ENCODE measurements around the gene RABGAP1L.
"Not testable (repeated sequence)": the region's sequence is repeated elsewhere in the genome, so short reads cannot be mapped to it uniquely, and the experiment has no call there.

Gene RABGAP1L

DNA sequence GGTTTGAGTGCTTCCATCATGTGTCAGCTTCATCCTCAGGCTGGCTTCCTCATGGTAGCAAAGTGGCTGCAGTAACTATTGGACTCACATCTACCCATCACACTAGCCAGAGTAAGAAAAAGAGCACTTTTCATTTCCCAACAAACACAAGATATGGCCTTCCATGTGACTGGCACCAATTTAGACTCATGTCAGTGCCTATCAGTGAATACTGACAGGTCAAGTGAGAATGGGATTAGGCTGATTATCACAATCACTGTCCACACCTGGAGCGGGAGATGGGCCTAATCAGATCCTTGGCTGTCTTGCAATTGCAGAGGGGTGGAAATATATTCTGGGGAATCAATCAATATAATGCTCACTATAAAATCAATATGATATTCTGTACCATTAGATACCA, 2.9 kb upstream of the RABGAP1L start:
- DNase-seq = no peak

DNA sequence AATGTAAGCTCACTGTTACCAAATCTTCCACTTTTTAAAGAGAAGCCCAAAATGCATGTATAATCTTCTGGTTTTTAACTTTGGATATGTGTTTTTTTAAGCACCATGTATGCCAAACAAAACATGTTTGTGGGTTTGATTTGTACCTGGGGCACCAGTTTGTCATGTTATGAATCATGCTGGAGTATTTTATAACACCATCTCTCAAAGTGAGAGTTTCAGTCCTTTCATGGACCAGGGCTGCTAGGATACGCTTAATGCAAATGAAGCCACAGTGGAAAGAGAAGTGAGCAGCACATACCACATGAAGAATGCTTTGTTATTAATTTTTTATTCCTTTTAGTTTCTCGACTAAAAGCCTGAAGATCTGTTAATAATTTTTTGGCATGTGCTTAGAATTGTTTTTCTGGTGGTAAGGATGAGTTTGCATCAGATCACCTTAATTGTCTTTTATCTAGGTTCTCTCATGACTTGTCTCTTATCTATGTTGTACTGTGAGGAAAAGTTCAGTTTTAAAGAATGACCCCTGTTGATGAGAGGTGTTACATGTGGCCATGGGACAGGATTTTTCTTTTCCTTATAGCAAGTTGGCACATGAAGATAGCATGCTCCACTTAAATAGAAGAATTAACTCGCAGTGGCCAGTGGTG, 2.0 kb upstream of the RABGAP1L start:
- DNase-seq = peak; percentile 6

DNA sequence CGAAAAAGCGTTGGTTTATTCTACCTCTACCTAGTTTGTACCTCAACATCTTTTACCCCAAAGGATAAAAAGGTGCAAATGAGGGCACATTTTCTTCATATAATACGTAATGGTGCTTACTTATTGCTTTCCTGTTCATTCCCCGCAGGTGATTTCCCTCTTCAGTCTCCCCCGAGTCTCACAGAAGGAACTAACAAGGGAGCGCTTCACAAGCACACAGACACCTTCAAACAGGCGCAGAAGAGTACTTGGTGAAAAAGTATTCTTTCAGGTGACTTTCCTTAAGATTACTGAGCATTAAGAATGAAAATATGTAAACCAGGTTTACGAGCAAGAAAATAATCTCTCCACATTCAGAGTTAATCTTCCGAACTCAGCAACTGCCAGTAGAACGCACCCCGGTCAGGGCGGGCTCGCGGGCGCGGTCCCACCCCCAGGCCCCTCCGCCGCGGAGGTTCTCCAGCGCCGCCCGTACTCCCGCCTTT, 511 bp upstream of the RABGAP1L start:
- peak; percentile 58 for DNase-seq

DNA sequence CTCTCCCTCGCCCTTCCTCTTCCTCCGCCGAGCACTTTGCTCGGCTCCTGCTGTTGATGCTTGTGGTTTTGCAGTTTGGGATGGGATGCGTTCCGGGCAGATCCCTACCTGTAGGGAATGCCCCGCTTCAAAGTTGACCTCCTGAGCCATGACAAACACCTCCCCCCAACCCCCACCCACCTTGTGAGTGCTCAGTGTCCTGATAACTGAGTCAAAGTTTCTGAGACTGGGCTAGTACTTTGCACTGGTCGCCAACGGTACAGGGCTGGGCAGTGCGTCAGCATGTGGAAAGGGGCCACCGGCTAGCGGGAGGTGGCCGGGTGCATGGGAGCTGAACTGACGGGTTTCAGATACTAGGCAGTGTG, 771 bp downstream of the RABGAP1L start:
- peak; percentile 11 for DNase-seq

DNA sequence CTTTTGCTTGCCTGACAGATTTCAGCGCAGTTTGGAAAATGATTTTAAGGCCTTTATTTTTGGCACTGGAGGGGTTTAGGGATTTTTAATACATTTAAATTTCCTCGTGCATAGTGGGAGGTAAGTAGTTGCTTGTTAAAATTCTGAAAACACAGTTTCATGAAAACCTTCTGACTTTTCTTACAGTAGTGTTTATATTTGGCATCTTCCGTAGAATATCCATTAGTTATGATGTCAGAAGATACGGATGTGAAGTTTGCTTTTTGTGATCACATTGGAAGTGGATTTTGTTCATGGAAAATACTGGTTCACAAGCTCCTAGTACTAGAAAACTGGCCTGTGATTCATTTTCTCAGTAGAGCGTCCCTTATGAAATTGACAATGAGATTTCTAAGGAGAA, 1.3 kb downstream of the RABGAP1L start:
- no peak for DNase-seq

DNA sequence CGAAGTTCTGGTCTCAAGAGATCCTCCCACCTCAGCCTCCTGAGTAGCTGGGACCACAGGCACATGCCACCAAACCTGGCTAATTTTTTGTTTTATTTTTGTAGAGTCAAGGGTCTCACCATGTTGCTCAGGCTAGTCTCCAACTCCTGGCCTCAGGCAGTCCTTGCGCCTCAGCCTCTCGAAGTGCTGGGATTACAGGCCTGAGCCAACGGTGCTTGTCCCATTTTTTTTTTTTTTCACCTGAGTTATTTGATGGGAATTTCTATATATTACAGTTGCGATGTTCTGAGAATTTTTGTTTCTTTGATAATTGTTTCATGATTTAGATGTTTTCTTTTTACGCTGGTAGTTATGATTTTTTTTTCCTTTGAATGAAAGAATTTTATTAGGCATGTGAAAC, 2.5 kb downstream of the RABGAP1L start:
- DNase-seq = no peak

DNA sequence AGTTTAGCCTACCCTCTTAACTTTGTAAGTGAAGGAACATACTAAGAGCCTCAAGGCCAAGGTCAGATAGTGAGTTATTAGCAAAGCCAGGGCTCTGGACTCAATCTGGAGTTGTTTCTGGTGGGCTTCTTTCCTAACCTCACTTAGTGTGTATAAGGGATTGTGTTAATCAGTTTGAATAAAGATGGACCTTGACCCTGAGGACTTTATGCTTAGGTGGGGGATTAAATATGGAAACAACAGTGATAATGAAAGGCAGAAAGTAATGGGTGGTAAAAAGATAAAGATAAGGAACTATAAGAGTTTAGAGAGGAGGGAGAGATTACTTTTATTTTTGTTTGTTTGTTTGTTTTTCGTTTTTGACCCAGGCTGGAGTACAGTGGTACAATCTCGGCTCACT, 5.5 kb downstream of the RABGAP1L start:
- DNase-seq = no peak

DNA sequence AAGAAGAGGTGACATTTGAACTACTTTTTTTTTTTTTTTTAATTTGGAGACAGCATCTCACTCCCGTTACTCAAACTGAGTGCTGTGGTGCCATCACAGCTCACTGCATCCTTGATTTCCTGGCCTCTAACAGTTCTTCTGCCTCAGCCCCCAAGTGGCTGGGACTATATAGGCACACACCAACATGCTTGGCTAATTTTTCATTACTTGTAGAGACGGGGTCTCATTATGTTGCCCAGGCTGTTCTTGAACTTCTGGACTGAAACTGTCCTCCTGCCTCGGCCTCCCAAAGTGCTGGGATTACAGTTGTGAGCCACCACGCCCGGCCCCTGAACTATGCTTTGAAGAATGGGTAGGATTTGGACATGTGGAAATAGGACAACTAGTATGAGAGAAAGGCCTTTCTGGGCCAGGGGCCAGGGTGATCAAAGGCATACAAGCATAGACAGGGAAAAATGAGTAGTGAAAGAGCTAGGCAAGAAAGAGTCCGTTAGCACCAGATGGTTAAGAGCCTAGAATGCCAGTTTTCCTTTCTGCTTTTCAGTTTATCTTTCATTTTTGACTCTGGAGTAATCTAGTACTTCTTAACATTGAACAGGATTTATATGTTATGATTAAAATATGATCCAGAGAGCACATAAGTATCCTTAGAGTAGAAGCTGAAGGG, 6.3 kb downstream of the RABGAP1L start:
- DNase-seq = no peak

DNA sequence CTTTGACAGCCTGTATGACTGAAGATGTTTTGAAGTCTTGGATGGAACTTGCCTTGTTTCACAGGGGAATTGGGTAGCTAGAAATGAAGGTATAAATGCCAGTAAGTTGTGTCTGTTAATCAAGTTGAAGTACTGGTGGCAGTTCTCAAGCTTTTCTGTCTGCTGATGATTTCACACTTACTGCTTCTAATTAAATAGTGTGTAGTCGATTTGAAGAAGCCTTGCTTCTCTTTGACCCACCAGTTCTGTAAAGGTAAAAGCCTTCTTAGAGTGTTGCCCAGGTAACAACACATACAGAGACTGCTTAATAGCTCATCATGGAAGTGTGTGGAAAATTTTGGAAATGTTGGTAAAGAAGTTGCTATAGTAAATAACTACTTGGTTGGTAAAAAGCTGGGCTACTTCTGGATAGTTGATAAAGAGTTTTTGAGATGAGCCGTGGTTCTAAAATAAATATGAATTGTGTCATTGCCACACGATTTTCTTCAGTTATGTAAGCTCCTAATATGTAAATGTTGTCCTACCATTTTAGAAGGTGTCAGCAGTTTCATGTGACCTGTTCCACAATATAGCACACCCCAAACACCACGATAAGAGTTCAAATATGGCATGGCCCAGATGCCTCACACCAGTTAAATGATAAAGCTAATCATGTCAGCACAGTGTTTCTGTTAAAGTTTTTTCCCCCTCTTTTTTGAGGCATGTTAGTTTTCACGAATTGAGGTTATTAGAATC, 7.4 kb downstream of the RABGAP1L start:
- DNase-seq = no peak

DNA sequence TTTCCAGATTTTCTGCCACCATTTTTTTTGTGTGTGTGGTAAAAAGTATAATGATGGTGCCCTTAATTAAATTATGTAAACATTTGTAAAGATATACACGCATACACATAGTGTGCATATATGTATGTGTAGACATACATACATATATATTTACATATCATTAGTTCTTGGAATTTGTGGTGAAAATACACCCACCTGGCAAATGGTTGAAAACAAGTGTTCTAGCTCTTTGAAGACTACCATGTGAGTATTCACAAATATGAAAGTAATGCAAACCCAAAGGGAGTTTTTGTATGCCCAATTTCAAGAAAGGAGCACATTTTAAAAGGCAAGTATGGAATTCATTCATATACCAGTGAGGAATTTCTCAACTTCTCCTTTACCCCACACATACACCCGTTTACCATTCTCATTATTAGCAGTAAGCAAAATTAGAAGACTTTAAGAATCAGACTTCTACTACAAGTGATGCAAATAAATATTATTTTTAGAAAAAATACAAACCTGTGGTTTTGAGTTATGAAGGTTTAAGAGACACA, 8.0 kb downstream of the RABGAP1L start:
- DNase-seq = no peak

DNA sequence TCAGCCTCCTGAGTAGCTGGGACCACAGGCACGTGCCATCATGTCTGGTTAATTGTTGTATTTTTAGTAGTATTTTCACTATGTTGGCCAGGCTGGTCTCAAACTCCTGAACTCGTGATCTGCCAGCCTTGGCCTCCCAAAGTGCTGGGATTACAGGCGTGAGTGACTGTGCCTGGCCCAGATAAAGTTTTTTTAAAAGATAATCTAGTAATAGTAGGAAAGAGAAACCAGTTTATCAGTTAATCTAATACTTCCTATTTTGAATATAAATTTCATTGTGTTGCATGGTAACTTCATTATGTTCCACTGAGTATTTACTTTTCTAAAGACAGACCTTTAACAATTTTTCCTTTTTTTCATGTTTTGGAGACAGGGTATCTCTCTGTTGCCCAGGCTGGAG, 10.0 kb downstream of the RABGAP1L start:
- no peak for DNase-seq

DNA sequence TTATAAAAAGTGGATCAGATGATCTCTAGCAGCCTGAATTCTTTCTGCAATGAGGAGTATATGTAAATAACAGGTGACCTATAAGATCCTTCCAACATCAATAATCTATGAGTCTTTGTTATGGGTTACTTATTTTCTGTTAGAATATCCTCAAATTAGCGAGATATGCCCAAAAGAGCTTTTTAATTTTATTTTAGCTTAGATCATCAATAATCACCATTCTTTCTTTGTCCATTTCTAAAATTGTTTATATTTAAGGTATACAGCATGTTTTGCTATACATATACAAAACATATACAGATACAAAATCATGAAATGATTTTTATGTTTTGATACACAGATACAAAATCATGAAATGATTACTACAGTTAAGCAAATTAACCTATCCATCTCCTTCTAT, 11.8 kb downstream of the RABGAP1L start:
- DNase-seq = no peak

DNA sequence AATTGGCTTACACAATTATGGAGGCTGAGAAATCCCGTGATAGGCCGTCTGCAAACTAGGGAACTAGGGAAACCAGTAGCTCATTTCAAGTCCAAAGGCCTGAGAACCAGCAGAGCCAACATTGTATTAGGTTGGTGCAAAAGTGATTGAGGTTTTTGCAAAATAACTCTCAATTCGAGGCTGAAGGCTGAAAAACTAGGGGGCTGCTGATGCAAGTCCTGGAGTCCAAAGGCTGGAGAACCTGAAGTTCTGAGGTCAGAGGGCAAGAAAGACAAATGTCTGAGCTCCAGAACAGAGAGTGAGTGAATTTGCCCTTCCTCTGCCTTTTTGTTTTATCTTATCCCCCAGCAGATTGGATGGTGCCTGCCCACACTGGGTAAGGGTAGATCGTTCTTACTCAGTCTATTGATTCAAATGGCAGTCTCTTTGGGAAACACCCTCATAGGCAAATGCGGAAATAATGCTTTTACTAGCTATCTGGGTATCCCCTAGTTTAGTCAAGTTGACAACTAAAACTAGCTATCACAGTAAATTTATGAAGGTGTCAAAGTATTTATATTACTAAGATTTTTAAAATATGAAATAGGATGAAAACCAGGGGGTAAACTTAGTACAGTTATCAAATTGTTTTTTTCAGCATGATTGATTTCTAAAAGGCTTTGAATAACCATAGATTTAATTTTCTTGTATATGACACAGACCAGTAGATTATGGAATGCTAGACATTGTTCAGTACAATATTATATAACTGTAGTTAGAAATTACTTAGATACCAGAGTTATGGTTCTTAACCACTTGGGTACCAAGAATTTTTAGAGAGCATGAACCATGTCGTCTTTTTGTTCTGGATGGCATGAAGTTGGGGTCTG, 15.4 kb downstream of the RABGAP1L start:
- no peak for DNase-seq

DNA sequence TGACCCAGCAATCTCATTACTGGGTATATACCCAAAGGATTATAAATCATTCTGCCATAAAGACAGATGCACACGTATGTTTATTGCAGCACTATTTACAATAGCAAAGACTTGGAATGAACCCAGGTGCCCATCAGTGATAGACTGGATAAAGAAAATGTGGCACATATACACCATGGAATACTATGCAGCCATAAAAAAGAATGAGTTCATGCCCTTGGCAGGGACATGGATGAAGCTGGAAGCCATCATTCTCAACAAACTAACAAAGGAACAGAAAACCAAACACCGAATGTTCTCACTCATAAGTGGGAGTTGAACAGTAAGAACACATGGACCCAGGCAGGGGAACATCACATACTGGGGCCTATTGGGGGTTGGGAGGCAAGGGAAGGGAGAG, 19.1 kb downstream of the RABGAP1L start:
- DNase-seq = not testable (repeated sequence)

DNA sequence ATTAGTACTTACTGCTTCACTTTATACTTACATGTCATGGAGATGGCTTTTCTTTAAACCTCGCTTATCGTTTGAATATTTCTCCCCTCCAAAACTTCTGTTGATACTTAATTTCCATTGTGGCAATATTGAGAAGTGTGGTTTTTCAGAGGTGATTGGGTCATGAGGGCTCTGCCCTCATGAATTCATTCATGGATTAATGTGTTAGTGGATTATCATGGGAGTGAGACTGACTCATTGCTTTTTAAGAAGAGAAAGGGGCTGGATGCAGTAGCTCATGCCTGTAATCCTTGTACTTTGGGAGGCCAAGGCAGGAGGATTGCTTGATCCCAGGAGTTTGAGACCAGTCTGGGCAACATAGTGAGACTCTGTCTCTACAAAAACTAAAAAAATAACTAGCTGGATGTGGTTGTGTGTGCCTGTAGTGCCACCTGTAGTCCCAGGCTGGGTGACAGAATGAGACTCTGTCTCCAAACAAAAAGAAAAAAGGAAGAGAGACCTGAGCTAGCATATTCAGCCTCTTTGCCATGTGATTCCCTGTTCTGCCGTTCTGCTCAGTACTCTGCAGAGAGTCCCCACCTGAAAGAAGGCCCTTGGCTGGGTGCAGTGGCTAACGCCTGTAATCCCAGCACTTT, 30.2 kb downstream of the RABGAP1L start:
- DNase-seq = no peak

DNA sequence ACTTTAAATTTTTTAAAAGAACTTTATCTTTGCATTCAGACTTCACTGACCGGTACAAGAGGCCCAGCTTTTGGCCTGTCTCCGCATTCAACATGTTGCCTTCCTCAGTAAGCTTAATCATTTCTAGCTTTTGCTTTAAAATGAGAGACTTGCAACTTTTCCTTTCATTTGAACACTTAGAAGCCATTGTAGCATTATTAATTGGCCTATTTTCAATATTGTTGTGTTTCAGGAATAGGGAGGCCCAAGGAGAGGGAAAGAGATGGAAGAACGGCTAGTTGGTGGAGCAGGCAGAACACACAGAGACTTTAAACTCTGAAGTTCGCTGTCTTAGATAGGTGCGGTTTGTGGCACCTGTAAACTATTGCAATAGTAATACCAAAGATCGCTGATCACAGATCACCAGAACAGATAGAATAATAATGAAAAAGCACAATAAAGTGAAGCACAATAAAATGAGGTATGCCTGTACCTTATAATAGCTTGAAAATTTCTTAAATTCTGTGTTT, 31.4 kb downstream of the RABGAP1L start:
- DNase-seq = no peak

DNA sequence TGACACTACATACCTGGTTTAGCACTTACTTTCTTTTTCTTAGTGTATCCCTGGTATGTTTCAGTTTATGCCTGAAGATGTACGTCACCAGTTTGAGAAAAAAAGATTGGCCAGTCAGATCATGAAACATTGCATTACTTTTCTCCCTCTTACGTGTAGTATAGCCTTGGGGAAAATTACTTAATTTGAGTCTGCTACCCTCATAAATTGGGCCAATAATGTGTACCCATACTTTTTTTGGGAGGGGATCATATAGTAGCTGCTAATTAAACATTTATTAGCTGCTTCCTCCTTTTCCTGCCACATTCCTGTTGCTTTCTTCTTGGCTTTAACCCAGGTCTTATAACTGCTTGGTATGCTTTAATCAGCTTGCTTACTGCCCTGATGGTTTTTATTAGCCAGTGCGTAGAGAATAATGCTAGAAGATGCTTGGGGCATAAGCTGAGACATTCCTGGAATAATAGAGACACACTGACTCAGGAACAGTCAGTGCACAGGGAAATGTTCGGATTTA, 32.1 kb downstream of the RABGAP1L start:
- no peak for DNase-seq

DNA sequence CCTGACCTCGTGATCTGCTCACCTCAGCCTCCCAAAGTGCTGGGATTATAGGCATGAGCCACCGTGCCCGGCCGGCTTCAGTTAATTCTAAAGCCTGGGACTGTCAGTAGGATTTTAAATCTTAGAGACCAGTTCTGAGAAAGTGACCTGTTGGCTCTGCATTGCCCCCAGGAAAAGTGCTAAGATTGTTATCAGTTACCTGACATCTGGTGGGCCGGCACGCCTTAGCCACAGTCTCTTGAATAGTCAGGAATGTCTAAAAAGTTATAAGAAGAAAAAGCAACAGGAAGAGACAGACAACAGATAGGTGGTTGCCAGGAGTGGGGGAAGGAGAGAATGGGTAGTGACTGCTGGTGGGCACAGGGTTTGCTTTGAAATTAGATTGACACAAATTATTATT, 35.1 kb downstream of the RABGAP1L start:
- no peak for DNase-seq

DNA sequence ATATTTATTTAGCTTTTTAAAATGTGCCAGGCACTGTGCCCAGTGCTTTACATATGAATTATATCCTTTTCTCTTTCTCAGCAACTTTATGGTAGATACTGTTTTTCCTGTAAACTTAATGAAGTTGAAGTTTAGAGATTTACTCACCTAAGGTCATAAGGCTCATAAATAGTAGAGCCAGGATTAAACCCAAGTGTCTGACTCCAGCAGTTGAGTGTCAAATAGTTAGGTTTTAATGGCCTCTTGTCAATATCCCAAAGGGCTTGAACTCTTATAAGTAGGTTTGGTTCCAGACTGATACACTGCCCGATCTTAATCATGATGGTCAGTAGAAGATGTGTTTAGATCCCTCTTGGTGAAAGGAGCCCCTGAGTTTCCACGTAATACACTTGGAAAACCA, 37.8 kb downstream of the RABGAP1L start:
- DNase-seq = no peak

DNA sequence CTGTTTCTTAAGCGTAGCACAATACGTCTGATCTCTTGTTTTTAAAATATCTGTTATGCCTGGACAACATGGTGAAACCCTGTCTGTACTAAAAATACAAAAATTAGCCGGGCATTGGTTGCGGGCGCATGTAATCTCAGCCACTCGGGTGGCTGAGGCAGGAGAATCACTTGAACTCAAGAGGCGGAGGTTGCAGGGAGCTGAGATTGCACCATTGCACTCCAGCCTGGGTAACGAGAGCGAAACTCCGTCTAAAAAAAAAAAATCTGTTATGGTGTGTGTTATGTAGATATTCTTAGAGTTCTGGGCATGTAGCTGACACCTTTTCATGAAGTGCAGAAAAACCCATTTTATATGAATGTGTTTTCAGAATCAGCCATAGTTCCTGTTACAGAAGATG, 38.2 kb downstream of the RABGAP1L start:
- no peak for DNase-seq

DNA sequence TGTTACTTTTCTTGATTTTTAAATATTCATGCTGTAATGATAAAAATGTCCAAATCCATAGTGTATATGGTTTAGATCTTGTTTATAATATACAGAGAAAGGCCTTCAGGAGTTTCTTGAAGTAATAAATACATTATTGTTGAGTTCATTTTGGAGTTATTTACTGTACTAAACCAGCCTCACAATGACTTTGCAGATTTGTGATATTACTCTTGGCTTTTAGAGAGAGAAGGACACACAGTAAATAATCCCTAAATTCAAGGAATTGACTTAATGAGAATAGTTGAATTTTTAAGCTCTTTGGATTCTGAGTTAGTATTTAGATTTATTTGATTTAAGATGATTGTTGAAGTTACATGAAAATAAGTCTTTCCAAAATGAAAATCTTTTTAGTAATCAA, 38.9 kb downstream of the RABGAP1L start:
- DNase-seq = no peak

DNA sequence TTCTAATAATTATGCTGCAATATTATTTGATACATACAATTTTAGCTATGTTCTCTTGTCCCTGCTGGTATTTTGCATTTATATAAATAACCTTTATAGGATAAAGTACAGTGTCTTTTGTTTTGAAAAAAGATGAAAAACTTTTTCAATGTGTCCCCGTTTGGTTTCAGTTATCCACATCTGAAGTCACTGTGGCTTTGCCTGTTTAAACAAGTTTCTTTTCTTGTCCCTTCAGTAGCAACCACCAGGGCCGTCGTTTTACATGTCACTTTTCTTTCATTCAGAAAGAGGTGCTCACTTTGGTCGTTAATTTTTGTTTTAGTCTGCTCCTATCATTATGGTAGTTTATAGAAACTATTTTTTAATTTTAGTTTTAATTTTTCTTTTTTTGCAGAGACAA, 41.4 kb downstream of the RABGAP1L start:
- DNase-seq = no peak

Data from NCI-H345 (cell line).